KOPT-K1 (cell line): Measurements from ENCODE around the gene DNAJC27.
A peak's percentile ranks its signal among the peaks of the same experiment; 100 is the strongest.

ENCODE experiments used
- H3K27ac ChIP-seq: fragments of 200-600 bp; sonication (generic); 2 replicates; pipeline ENCODE4 v1.5.1; 2016; ENCODE audit warnings: antibody characterized with exemption, mild to moderate bottlenecking, low read depth, low read length; ENCODE audit not compliant: poor library complexity, severe bottlenecking
- H3K36me3 ChIP-seq: fragments of 200-600 bp; sonication (generic); 2 replicates; pipeline ENCODE4 v1.5.1; 2017; ENCODE audit warnings: antibody characterized with exemption, mild to moderate bottlenecking, low read length, moderate library complexity; ENCODE audit not compliant: insufficient read depth
- H3K9me3 ChIP-seq: fragments of 200-600 bp; sonication (generic); 2 replicates; pipeline ENCODE4 v1.5.1; 2017; ENCODE audit warnings: antibody characterized with exemption, low read length, mild to moderate bottlenecking; ENCODE audit not compliant: insufficient read depth, poor library complexity, severe bottlenecking

The DNAJC27 gene

DNA sequence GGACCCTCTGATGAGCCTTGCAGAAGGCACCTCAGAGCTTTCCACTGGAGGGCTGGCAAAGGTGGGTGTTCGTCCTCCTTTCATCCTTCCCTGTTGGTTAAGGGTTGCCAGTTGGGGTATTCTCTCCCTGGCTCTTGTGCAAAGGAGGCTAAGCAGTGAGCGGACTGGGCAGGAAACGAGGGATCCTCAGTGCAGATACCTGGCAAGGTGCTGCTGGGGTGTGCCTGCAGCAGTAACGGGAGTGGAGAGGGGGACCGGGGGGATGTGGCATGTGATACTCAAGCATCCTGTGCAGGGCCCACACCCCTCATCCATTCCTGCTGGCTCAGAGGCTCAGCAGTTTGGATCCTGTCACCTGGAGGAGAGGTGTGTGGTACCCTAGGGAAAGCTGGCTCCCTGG, 47.5 kb downstream of the DNAJC27 start:
- H3K27ac ChIP-seq = no peak overlapping the region
- H3K36me3 ChIP-seq = no peaks in the 10 kb centered on the region
- no peaks in the 10 kb centered on the region for H3K9me3 ChIP-seq

DNA sequence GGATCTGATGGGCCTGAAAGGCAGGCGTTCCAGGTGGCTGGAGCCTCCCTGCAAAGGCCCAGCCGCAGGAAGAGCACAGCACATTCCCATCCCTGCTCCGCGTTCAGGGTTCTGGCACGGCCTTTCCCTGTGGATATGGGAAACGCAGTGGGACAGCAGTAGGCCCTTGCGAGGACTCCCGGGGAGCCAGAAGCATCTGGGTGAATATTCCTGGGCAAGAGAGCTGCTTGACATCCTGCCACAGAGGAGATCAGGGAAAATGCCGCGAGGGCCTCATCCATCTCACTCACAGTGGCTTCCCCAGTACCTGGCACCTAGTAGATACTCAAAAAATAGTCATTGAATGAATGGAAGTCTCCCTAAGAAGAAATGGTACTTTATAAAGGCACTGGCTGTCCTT, 48.6 kb downstream of the DNAJC27 start:
- Histone ChIP-seq H3K27ac (no peak overlapping the region), H3K9me3 (no peaks in the 10 kb centered on the region), H3K36me3 (peaks cover 7% of the 10 kb centered on the region; the same call in 1 of the 2 replicates)

DNA sequence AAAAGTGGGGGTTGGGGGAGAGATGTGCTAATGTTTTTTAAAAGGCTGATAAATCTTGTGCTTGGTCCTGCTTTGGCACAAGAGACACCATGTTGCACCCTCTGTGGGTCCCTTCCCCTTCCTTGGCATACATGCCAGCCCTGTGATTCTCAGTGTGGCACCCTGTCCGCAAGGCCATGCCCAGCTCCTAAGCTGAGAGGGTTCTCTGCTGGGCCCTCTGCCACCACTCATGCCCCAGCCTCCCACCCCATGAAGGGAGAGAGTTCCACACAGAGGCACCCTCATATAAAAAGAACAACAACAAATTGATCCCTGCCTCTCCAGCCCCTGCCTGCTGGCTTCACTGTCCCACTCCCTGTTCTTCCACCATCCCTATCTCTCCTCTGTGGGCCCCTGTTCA, 49.2 kb downstream of the DNAJC27 start:
- Histone ChIP-seq H3K27ac (no peak overlapping the region), H3K9me3 (no peaks in the 10 kb centered on the region), H3K36me3 (peaks cover 12% of the 10 kb centered on the region; the same call in 1 of the 2 replicates)

DNA sequence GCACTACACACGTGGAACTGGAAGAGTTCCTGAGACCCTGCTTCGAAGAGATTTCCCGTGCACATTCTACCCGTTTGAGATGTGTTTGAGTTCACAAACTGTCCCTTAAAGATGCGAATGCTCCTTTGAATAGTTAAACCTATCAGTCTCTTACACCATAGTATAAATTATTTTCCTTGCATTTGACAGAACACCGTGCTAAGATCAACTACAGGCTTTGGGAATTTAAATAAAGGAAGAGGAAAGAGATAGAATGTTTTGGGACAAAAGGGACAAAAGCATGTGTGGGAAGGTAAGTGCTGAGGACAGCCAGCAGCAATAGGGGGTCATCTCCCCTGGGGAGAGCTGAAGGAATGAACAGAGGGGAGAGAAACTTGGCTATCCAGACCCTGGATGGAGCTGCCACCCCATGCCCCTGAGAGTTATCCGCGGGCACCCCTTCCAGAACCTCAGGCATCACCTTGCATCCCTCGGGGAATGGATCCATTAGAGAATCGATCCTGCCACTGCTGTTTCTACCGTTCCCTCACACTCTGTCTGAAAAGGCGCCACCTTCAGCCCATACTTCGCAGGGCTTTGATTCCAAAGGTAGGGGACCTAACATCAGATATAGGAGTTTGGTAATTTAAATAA, 50.8 kb downstream of the DNAJC27 start:
- H3K9me3 ChIP-seq = no peaks in the 10 kb centered on the region
- peaks cover 19% of the 10 kb centered on the region; the same call in 1 of the 2 replicates for H3K36me3 ChIP-seq
- peak overlapping the region; percentile 22 for H3K27ac ChIP-seq

DNA sequence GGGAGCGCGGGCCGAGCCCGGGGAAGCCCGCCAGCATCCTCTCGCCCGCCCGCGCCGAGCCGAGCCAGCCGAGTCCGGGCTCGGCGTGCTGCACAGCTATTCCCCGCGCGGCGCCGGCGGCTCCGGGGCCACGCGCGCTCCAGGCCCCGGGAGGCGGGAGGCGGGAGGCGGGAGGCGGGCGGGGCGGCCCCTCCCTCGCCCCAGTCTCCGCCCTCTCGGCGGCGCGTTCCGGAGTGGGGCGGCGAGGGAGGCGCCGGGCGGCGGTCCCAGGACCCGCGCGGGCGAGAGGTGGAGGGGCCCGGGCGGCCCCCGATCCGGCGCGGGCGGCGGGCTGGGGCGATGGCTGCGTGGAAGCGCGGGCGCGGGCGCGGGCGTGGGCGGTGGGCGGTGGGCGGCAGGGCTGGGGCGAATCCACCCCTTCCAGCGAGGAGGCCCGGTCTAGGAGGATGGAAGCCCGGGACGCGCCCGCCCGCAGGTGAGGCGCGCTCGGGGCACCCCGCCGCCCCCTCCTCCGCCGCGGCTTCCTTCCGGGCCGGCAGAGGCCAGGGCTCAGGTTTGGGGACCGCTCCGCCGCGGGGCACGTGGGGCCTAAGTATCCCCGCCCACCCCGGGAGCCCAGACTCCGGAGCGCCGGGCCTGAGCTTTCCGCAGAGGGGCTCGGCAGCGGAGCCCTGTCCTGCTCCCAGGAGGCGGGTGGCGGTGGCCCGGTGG, 51.5 kb downstream of the DNAJC27 start, which contains the start of gene ADCY3:
Gene ADCY3 (minus strand): TSS at position 140 of the 711 bp plus-strand sequence. CDS start 1,250 bp downstream, outside the sequence.
- H3K36me3 ChIP-seq = peaks cover 22% of the 10 kb centered on the region; the same call in 1 of the 2 replicates
- H3K9me3 ChIP-seq = no peaks in the 10 kb centered on the region
- H3K27ac ChIP-seq = peak within 1 kb of the TSS; percentile 49

DNA sequence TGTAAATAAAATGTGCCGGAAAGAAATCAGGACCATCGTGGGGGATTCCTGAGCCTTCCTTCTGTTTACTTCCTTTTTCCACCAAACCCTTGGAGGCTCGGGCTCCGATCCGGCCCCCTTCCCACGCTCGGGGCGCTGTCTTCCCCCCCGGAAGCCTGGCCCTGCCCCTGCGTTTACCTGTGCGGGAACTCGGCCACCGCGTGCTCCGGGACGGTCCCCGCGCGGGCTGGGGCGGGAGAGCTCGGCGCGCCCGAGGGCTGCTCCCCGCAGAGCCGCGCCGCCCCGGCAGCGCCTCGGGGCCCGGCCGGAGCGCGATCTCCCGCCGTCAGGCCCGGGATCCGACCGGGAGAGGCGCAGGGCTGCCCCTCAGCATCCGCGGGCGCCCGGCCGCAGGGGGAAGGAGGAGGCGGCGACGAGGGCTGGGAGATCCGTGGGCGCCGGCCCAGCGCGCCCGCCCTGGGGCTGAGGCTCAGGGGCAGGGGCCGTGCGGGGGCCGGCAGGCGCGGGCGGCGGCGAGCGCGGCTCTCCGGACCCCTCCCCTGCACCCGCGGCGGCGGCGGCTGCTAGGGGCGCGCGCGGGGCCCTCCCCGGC, 52.2 kb downstream of the DNAJC27 start:
- H3K36me3 ChIP-seq = peaks cover 27% of the 10 kb centered on the region; the same call in 1 of the 2 replicates
- no peaks in the 10 kb centered on the region for H3K9me3 ChIP-seq
- H3K27ac ChIP-seq = peak overlapping the region; percentile 49

DNA sequence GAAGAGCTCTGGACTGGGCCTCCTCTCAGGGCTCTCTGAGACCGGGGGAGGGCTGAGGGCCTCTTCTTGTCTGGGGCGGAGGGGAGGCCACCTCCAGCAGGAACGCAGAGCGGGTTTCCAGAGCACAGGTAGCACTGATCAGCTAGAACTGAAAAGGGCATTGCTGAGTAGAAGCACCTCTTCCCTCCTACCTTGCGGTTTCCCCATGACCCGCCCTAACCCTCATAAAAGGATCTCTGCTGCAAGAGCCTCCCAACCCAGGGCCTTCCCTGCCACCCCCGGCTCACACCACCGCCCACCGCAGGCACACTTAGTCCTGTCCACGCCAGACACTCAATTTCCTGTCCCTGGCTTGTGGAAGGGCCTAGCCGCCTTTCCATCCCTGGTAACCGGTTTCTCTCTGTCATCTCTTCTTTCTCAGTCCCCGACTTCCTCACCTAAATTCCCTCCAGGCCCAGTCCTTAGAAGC, 52.7 kb downstream of the DNAJC27 start:
- Histone ChIP-seq H3K36me3 (peaks cover 30% of the 10 kb centered on the region), H3K27ac (peak overlapping the region; percentile 49), H3K9me3 (no peaks in the 10 kb centered on the region)

DNA sequence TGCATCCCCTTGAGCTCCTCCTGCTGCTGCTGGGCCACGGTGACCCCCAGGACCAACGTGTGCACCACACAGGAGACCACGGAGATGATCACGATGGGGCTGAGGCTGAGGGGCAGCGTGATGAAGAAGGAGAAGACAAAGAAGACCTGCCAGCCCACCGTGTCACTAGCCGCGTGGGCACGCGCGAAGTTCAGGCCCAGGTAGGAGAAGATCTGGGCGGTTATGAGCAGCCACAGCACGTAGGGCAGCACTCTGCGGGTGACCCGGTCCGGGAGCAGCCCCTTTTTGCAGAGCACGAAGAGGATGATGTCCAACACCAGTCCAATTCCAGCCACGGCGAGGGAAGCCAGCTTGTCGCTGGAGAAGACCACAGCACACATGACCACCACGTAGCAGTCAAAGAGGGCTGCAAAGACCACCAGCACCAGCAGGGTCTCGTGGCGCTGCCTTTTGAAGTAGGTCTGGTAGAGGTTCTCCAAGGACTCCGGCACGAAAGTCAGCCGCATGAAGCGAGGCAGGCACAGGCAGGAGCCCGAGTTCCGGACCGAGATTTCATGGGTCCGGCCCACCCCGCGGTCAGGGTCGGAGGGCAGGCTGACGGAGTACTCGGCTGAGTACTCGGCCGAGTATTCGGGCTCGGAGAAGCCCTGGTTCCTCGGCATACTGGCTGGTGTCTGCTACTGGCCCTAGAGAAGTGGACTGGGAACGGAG, 53.3 kb downstream of the DNAJC27 start:
- H3K36me3 ChIP-seq = peaks cover 36% of the 10 kb centered on the region
- H3K27ac ChIP-seq = no peak overlapping the region

DNA sequence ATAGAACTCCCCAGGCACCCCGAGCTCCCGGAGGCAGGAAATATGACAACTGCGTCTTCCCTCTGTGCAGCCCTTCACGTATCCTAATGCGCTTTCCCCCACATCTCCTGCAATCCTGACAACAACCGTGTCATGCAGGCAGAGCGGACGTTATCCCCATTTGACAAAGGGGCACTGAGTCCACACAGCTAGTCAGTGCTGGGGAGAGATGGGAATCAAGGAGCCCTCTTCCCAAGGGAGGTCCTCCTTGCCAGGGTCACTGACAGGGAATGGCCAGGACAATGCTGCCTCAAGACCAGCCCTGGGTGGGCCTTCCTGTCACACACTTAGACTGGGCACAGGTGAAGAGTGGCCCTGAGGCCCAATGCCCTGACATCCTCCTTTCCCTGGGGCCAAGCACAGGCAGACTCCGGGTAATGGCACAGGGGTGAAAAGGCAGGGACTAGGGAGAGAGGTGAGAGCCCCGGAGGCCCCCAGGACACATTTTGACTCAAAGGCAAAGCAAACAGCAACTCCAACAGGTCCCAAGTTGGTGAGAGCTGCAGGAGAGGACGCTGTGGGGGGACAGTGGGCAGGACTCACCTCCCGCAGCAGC, 53.9 kb downstream of the DNAJC27 start:
- no peak overlapping the region for H3K27ac ChIP-seq
- no peaks in the 10 kb centered on the region for H3K9me3 ChIP-seq
- peaks cover 38% of the 10 kb centered on the region for H3K36me3 ChIP-seq

More for the DNA sequence above, 53.3 kb downstream of the DNAJC27 start:
- H3K9me3 ChIP-seq = no peaks in the 10 kb centered on the region

DNA sequence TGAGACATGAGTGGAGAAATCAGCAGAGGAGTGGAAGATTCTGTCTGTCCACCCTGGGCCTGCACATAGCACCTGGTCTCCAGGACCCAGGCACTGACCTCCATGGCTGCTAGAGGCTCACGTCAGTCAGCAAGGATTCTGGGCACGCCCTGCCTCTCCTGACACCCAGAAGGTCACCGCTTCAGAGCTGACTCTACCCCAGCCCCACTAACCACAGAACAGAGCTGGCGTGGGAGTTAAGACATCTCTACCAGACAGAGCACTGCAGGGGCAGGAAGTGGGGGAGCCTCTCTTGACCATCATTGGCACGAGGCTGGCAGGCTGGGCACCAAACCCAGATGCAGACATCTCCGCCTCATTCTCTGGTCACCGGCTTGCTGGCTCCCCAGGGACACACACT, 54.7 kb downstream of the DNAJC27 start:
- H3K36me3 ChIP-seq = peaks cover 43% of the 10 kb centered on the region

DNA sequence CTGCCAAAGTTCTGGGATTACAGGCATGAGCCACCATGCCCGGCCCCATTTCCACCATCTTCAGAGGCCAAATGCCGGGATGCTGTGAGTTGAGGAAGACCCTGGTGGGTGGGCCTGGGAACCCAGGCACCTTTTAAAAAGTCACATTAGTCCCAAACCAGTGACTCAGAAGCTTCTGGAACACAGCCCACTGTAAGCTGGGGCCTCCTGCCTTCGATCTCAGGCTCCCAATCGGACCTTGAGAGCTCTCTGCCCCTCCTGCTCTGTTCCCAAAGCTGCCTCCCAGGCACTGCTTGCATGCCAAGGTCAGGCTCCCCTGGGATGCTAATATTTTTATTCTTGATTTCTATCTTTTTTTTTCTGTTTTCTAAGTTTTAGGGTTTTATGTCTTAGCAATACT, 56.0 kb downstream of the DNAJC27 start:
- Histone ChIP-seq H3K36me3 (peaks cover 55% of the 10 kb centered on the region), H3K27ac (no peak overlapping the region), H3K9me3 (no peaks in the 10 kb centered on the region)

More for the DNA sequence above, 54.7 kb downstream of the DNAJC27 start:
- H3K27ac ChIP-seq = no peak overlapping the region
- H3K9me3 ChIP-seq = no peaks in the 10 kb centered on the region

DNA sequence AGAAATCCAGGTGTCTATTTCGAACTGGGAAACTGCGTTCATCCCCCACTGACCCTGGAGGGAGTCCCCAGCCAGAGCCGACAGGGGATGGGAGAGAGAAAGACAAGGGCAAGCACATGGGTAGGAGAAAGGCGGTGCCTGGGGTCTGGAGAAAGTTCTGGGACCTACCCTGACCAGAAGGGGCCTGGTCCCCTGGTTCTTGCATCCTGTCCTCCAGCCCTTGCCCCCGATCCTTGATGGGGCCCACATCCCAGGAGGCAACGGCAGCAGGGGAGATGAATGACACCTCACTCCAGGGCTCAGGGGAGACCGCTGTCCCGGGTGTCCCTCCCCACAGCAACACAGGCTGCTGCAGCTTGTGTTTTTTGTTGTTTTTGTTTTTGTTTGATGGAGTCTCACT, 56.6 kb downstream of the DNAJC27 start:
- Histone ChIP-seq H3K27ac (no peak overlapping the region), H3K36me3 (peaks cover 59% of the 10 kb centered on the region), H3K9me3 (no peaks in the 10 kb centered on the region)

DNA sequence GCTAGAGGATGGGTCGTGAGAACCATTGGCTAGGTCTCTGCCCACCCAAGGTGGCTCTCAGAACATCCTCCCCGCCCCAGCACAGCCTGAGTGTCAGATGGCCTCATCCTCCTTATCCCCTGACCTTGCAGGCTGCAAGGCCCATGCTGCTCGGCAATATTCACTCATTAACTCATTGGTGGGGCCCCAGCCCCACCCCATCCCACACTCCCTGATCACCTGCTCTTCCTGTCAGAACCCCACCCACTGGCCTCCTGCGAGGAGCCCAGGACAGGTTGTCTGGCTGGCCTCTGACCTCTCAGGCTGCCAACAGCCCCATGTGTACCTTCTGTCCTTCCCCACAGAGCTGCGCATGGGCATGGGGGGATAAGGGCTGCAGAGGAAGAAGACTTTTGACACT, 57.0 kb downstream of the DNAJC27 start:
- Histone ChIP-seq H3K9me3 (no peaks in the 10 kb centered on the region), H3K36me3 (peaks cover 63% of the 10 kb centered on the region), H3K27ac (no peak overlapping the region)

DNA sequence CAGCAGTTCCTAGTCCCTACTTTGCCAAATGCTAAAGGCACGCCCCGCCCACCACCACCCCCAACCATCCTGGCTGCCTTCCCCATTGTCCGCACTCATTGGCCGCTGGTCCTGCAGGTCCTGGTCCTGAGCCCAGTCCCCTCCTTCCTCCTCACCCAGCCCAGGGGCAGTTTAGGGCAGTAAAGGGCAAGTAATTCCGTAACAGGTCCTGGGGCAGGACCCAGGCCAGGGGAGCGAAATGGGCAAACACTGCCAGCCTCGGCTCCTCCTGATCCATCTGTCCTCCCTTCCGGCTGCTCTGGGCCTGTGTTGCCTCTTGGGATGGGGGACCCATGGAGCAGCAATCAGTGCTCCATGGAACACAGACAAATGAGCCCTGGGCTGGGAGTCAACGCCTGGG, 57.8 kb downstream of the DNAJC27 start:
- no peak overlapping the region for H3K27ac ChIP-seq
- H3K9me3 ChIP-seq = no peaks in the 10 kb centered on the region
- peaks cover 65% of the 10 kb centered on the region for H3K36me3 ChIP-seq
